T-helper 2 cell (primary cell): ENCODE measurements around the gene BBLN.
A peak's percentile ranks its signal among the peaks of the same experiment; 100 is the strongest.
"Not testable (repeated sequence)": the region's sequence is repeated elsewhere in the genome, so short reads cannot be mapped to it uniquely, and the experiment has no call there.

Source experiments
- DNase-seq, 5 experiments: peaks; one replicate each; pipeline versions ENCODE4 v3.0.0 to v3.0.0-alpha.2; 2012 to 2022

Gene BBLN

GRCh38 chr9:128124873-128125579 is 35.0 kb upstream of the BBLN start:
- DNase-seq: peak in 2 of 5 experiments; percentile 6 to 35

DNA sequence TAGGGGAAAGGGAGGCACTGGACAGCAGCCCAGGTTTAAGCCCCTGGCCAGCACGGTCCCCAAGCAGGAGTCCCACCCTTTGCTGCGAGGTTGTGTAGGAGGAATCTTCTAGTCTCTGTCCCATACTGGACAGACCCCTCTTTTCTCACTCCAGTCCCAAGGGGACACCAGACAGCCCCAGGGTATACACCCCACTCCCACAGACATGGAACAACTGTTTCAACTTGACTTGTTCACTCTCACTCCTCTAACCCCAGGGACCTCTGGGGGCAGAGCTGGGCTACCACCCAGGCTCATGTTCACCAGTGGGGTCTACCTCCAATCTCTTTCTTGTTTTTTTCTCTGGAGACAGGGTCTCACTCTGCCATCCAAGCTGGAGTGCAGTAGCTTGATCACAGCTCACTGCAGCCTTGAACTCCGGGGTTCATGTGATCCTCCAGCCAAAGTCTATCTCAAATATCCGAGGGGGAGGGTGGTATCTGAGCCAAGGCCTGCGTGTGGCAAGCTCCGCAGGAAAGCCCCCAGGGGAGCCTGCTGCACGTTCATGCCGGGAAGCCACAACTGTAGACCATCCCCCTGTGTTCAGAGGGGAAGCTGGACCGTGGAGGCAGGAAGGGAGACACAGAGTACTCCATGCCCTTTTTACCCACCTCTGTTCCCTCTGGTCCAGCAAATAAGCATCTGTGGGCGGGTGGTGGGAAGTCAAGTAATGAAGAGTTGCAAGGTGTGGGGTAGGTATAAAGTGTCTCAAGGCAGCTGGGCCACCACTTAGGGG is 34.3 kb upstream of the BBLN start:
- no peak for DNase-seq

DNA sequence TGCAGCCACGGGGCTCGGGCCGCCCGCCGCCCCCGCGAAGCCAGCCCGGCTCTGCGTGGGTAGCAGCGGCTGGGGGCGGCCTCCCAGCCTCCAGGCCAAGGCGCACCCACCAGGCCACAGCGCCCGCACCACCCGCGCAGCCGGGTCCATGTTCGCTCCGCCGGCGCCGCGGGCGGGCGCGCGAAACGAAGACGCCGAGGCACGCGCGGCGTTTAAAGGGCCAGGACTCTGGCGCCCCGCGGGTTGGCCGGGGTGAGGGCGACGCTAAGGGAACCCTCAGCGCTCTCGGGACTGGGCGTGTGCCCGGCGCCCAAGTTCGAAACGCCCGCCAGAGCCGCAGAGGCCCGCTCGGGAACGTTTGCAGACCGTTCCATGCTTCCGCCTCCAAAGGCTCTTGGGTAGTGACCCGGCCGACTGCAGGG is 32.5 kb upstream of the BBLN start, which contains the start of gene PTGES2:
PTGES2 (minus strand) TSS at position 162 of the 422 bp plus-strand sequence; CDS start at position 150, 12 bp downstream.
- DNase-seq: peak; percentile 68 to 92 (median 77)

DNA sequence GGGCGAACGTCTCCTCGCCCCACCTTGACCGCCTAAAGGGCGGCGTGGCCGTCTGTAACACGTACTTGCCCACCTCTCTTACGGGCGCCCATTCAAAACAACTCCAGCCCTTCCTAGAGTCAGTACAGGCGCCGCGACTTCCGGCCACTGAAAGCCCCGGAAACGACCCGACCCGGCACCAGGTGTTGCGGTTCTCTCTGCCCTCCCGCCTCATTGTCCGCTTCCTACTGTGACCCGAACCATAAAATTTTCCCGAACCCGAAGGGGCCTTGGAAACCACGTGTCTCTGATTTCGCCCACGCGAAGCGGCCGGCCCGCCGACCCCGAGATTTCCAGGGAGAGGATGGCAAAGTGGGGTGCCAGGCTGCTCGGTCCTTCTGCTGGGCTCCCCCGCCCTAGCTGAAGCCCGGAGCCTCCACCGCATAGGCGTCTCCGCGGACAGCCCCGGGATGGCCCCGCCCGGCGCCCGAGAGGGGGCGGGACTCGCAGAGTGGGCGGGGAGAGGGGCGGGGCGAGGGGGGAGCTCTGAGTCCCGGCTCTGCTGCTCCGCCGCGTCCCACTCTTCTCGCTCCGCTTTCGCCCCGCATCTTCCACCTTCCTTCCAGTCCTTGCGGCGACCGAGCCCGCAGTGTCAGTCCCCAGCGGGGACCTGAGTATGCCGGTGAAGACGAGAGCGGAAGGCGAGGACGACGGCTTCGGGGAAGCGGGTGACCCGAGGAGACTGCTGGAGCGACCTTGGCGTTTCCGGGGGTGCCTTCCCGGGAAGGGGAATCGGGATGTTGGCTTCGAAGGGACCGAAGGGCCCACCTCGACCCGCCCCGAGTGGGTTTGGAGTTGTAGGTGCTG is 31.9 kb upstream of the BBLN start:
- peak; percentile 67 to 96 (median 78) for DNase-seq

DNA sequence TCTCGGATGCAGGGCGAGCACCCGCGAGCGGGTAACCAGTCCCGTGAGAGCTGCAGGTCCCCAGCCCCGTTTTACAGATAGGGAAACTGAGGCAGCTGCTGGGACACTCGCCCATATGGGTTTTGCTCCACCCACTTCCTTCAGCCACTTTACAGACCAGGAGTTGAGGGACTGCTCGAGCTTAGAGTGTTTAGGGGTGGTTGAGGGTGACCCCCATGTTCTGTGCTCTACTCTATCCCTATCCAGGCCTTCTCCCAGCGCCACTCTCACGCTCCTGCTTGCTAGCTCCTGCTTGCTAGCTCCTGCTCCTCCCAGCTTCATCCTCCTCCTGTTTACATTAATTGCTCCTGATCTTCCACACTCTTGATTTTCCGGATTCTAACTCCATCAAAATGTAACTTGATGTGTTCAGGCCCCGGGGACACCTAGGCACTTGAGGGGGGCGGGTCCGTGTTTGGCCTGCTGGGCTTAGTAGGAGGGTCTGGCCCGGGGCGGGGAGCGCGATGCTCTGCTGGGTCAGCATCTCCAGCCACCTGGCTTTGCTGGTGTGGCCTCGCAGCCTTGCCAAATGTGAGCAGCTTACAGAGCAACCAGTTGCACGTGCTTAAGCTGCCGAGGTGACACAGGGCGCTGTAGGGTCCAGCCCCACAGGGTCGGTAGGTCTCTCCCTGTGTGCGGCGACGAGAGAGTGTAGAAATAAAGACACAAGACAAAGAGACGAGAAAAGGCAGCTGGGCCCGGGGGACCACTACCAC is 31.1 kb upstream of the BBLN start:
- DNase-seq: no peak

GRCh38 chr9:128129976-128130590 is 30.0 kb upstream of the BBLN start:
- DNase-seq: peak in 3 of 5 experiments; percentile 19 to 40 (median 33)

DNA sequence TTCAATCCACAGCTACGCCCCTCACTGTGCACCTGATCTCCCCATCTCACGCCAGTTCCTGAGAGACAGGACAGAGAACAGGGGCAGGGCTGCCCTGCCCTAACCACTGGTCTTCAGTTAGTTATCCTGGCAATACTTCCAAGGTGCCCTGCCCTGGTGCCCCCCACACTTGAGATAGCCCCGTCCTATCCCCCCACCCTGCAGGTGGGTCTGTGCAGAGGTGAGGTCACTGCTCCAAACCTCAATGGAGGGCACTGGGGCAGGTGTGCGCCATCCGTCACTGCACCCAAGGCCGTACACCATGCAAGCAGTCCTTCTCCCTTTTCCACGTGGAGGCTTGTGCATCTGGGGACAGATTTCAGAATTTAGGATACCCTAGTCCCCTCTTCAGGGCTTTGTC is 29.4 kb upstream of the BBLN start:
- DNase-seq: not testable (repeated sequence)

DNA sequence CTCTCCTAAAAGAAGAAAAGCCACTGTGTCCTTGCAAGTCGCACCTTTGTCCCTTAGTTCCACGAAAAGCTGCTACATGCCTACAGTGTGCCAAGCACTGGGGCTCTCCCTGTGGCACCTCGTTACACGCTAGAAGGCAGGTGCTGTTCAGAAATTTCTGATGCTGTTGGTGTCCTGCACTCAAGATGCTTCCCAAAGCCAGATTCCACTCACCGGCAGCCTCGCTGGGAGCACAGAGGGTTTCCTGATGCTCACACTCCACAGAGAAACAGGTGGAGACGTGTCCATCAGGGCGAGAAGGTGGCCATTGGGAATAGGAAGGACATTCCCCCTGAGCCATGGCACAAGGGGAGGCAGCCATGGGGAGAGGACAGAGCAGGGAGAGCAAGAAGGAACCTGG is 28.7 kb upstream of the BBLN start:
- not testable (repeated sequence) for DNase-seq

- not testable (repeated sequence) for DNase-seq
These were observed 27.9 kb upstream of the BBLN start for GRCh38 chr9:128132139-128132538.

DNA sequence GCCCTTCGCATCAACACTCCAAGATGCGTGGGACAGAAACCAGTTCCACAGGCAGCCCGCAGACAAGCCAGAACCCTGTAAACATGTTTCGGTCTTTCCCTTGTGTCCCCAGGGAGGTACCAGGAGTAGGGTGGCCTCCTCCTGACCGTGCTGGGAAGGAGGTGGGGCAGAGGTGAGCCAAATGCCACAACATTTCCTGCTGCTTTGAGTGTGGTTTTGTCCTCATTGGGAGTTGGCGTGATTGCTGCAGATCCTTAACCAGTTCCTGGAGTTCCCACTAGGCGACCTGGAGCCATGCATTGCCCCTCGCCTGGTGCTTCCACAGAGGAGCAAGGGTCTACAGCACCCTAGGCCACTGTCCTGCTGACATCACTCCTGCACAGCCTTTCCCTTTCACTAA is 24.5 kb upstream of the BBLN start:
- not testable (repeated sequence) for DNase-seq

- no peak for DNase-seq
These were observed 23.0 kb upstream of the BBLN start for GRCh38 chr9:128136816-128137793.

GRCh38 chr9:128138001-128138400 is 22.1 kb upstream of the BBLN start:
- no peak for DNase-seq

DNA sequence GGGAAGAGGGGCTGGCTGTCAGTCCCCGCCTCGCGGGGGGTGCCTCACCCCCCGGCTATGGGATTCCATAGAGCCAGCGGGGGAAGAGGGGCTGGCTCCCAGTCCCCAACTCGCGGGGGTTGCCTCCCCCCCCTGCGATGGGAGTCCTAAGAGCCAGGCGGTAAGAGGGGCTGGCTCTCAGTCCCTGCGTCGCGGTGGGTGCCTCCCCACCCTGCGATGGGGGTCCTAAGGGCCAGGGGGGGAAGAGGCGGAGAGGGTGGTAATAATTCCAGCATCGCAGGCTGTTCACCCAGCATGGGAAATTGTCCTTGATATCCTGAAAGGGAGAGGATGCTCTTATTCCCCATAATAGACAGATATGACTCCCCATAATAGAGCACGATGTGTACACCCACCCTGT is 20.4 kb upstream of the BBLN start:
- no peak for DNase-seq

DNA sequence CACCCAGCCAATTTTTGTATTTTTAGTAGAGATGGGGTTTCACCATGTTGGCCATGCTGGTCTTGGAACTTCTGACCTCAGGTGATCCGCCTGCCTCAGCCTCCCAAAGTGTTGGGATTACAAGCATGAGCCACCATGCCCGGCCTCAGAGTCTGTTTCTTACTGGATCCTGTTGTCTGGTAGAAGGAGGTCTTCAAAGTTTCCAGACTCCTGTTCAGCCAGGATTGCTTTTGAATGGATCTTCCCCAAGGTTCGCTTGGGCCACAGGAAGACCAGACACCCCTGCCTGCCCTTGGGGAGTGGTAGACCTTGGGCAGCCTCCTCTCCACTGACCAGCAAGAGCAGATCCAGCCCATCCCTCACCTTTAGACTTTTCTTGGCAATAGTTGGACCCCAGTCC is 18.5 kb upstream of the BBLN start:
- no peak for DNase-seq

GRCh38 chr9:128142061-128142460 is 18.0 kb upstream of the BBLN start:
- peak in 1 of 5 experiments; percentile 74 for DNase-seq

- DNase-seq: no peak
These were observed 17.5 kb upstream of the BBLN start for GRCh38 chr9:128142596-128142995.

DNA sequence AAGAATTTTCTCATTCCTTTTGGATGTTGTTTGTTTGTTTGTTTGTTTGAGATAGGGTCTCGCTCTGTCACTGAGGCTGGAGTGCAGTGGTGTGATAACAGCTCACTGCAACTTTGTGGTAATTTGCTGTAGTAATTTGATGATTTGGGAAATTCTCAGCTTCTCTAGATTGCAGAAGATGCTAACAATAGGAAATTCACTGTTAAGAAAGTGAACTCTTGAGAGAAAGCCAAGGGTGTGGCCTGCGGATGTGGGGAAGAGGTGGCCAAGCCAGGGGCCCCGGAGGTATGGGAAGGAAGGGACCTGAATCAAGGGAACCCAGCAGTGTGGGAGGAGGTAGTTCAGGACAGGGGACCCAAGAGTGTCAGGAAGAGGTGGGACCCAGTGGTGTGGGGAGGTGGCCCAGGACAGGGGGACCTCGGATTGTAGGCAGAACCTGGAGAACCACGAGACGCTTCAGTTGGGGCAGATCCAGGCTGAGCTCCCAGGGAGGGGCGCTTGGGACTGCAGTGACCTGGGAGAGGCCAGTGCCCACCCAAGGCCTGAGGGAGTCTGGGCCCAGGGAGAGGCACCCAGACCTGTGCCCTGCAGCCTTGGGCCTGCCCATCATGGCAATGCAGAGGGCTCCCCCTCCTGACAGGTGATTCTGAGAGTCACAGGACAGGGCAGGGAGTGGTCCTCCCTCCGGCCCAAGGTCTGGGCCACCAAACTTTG is 16.4 kb upstream of the BBLN start:
- DNase-seq: no peak

- no peak for DNase-seq
These were observed 15.6 kb upstream of the BBLN start for GRCh38 chr9:128144239-128145181.

DNA sequence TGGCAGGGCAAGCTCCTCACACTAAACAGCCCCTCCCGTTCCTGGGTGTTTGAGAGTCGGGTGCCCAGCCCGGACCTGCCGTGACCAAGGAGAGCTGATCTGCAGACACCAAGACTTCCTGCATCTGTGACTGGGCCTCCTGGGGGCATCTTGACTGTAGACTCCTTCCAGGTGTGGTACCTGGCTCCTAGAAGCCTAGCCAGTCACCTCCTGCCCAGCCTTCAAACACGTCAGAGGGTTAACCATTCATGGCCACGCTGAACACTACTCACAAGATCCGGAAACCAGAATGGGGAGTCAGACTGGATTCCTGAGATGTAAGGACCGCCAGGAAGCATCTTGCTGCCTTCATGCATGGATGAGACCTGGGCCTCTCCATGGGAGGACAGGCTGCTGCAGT is 14.5 kb upstream of the BBLN start:
- no peak for DNase-seq
